Measurements from ENCODE around the gene RHOC. TPM values are rescaled to one million over a fixed set of nuclear protein-coding genes. Genes with fewer than 3 reads are reported as not detected.

The RHOC gene
- total and polyA plus RNA-seq, 3 experiments from 2014 or later = 20.3 to 53.2 (median 23.0) TPM

GRCh38 chr1:112692681-112693080 is 14.2 kb downstream of the RHOC start:
- Histone ChIP-seq H3K4me1 (ENCODE audit: insufficient read depth, low read length) (no peaks in the 10 kb centered on the region), H3K27me3 (ENCODE audit: insufficient read depth, low read length, poor library complexity, severe bottlenecking) (no peaks in the 10 kb centered on the region), H3K36me3 (ENCODE audit: insufficient read depth, low read length) (peaks cover 34% of the 10 kb centered on the region), H3K9me3 (ENCODE audit: low read length) (no peaks in the 10 kb centered on the region), H3K27ac (ENCODE audit: low read depth, low read length) (no peak overlapping the region), H3K4me3 (ENCODE audit: low read length) (no peak overlapping the region)
- H3K36me3 Mint-ChIP-seq = peaks cover 0 to 88% (median 22%) of the 10 kb centered on the region in 3 donors
- DNase-seq = no peak
- peak overlapping the region in 1 of 8 donors; percentile 8 for H3K27ac Mint-ChIP-seq
- no peaks in the 10 kb centered on the region for H3K9me3 Mint-ChIP-seq
- no peak overlapping the region for H3K4me3 Mint-ChIP-seq
- POLR2A ChIA-PET = no interaction called here
- CTCF ChIA-PET = interaction anchor here (0.7 to 2.3 kb wide), 3 partner anchors 10 to 194 kb away, joined by 3 to 5 read pairs (median 3); no protein-coding TSS in a partner anchor
- peaks cover 0 to 8% (median 5%) of the 10 kb centered on the region in 3 donors for H3K4me1 Mint-ChIP-seq
- no peaks in the 10 kb centered on the region for H3K27me3 Mint-ChIP-seq

GRCh38 chr1:112689842-112690237 is 17.1 kb downstream of the RHOC start:
- CTCF ChIA-PET = no interaction called here
- POLR2A ChIA-PET = no interaction called here
- peaks cover 27% of the 10 kb centered on the region for H3K36me3 ChIP-seq (ENCODE audit: insufficient read depth, low read length)

GRCh38 chr1:112689196-112689841 is 17.6 kb downstream of the RHOC start:
- CTCF ChIA-PET = no interaction called here
- DNase-seq = no peak
- no peaks in the 10 kb centered on the region for H3K4me1 ChIP-seq (ENCODE audit: insufficient read depth, low read length)

More at GRCh38 chr1:112689842-112690237, 17.1 kb downstream of the RHOC start:
- DNase-seq = no peak
- Histone ChIP-seq H3K27me3 (ENCODE audit: insufficient read depth, low read length, poor library complexity, severe bottlenecking) (no peaks in the 10 kb centered on the region), H3K27ac (ENCODE audit: low read depth, low read length) (no peak overlapping the region), H3K9me3 (ENCODE audit: low read length) (no peaks in the 10 kb centered on the region), H3K4me1 (ENCODE audit: insufficient read depth, low read length) (no peaks in the 10 kb centered on the region), H3K4me3 (ENCODE audit: low read length) (no peak overlapping the region)
- Mint-ChIP-seq H3K36me3 (peaks cover 0 to 66% (median 22%) of the 10 kb centered on the region in 3 donors), H3K27me3 (no peaks in the 10 kb centered on the region), H3K9me3 (no peaks in the 10 kb centered on the region), H3K4me3 (no peak overlapping the region), H3K4me1 (peaks cover 14 to 25% (median 14%) of the 10 kb centered on the region in 3 donors), H3K27ac (peak overlapping the region in 1 of 8 donors; percentile 56)

GRCh38 chr1:112688781-112689193 is 18.1 kb downstream of the RHOC start:
- Histone ChIP-seq H3K27ac (ENCODE audit: low read depth, low read length) (no peak overlapping the region), H3K36me3 (ENCODE audit: insufficient read depth, low read length) (peaks cover 27% of the 10 kb centered on the region), H3K27me3 (ENCODE audit: insufficient read depth, low read length, poor library complexity, severe bottlenecking) (no peaks in the 10 kb centered on the region), H3K4me3 (ENCODE audit: low read length) (no peak overlapping the region), H3K9me3 (ENCODE audit: low read length) (no peaks in the 10 kb centered on the region), H3K4me1 (ENCODE audit: insufficient read depth, low read length) (no peaks in the 10 kb centered on the region)
- POLR2A ChIA-PET = no interaction called here
- H3K27me3 Mint-ChIP-seq = no peaks in the 10 kb centered on the region
- H3K4me3 Mint-ChIP-seq = no peak overlapping the region
- H3K27ac Mint-ChIP-seq = peak overlapping the region in 3 of 8 donors; percentile 76 to 87 (median 77)
- CTCF ChIA-PET = no interaction called here
- H3K9me3 Mint-ChIP-seq = no peaks in the 10 kb centered on the region
- no peak for DNase-seq
- peaks cover 14 to 25% (median 14%) of the 10 kb centered on the region in 3 donors for H3K4me1 Mint-ChIP-seq
- H3K36me3 Mint-ChIP-seq = peaks cover 0 to 55% (median 22%) of the 10 kb centered on the region in 3 donors

More at GRCh38 chr1:112689196-112689841, 17.6 kb downstream of the RHOC start:
- peaks cover 14 to 25% (median 14%) of the 10 kb centered on the region in 3 donors for H3K4me1 Mint-ChIP-seq
- H3K36me3 Mint-ChIP-seq = peaks cover 0 to 60% (median 22%) of the 10 kb centered on the region in 3 donors
- Histone ChIP-seq H3K27me3 (ENCODE audit: insufficient read depth, low read length, poor library complexity, severe bottlenecking) (no peaks in the 10 kb centered on the region), H3K9me3 (ENCODE audit: low read length) (no peaks in the 10 kb centered on the region), H3K4me3 (ENCODE audit: low read length) (no peak overlapping the region), H3K36me3 (ENCODE audit: insufficient read depth, low read length) (peaks cover 27% of the 10 kb centered on the region), H3K27ac (ENCODE audit: low read depth, low read length) (no peak overlapping the region)
- peak overlapping the region in 1 of 8 donors; percentile 9 for H3K27ac Mint-ChIP-seq
- no peaks in the 10 kb centered on the region for H3K27me3 Mint-ChIP-seq
- no peak overlapping the region for H3K4me3 Mint-ChIP-seq
- H3K9me3 Mint-ChIP-seq = no peaks in the 10 kb centered on the region
- POLR2A ChIA-PET = no interaction called here

GRCh38 chr1:112687785-112688496 is 19.0 kb downstream of the RHOC start:
- peaks cover 25% of the 10 kb centered on the region for H3K36me3 ChIP-seq (ENCODE audit: insufficient read depth, low read length)

GRCh38 chr1:112687361-112687760 is 19.6 kb downstream of the RHOC start:
- Histone ChIP-seq H3K27me3 (ENCODE audit: insufficient read depth, low read length, poor library complexity, severe bottlenecking) (no peaks in the 10 kb centered on the region), H3K4me3 (ENCODE audit: low read length) (no peak overlapping the region), H3K27ac (ENCODE audit: low read depth, low read length) (no peak overlapping the region), H3K9me3 (ENCODE audit: low read length) (no peaks in the 10 kb centered on the region), H3K36me3 (ENCODE audit: insufficient read depth, low read length) (peaks cover 19% of the 10 kb centered on the region), H3K4me1 (ENCODE audit: insufficient read depth, low read length) (no peaks in the 10 kb centered on the region)
- peaks cover 14 to 27% (median 17%) of the 10 kb centered on the region in 3 donors for H3K4me1 Mint-ChIP-seq
- POLR2A ChIA-PET = no interaction called here
- DNase-seq = no peak
- peaks cover 0 to 49% (median 18%) of the 10 kb centered on the region in 3 donors for H3K36me3 Mint-ChIP-seq
- CTCF ChIA-PET = interaction anchor here (1.2 kb wide), 1 partner anchor 186 kb away, joined by 3 read pairs; no protein-coding TSS in a partner anchor
- H3K4me3 Mint-ChIP-seq = no peak overlapping the region
- H3K27me3 Mint-ChIP-seq = no peaks in the 10 kb centered on the region
- H3K9me3 Mint-ChIP-seq = no peaks in the 10 kb centered on the region
- peak overlapping the region in 3 of 8 donors; percentile 9 to 68 (median 25) for H3K27ac Mint-ChIP-seq

More at GRCh38 chr1:112687785-112688496, 19.0 kb downstream of the RHOC start:
- Mint-ChIP-seq H3K4me3 (no peak overlapping the region), H3K27ac (peak overlapping the region in 5 of 8 donors; percentile 9 to 87 (median 76)), H3K27me3 (no peaks in the 10 kb centered on the region), H3K4me1 (peaks cover 14 to 25% (median 14%) of the 10 kb centered on the region in 3 donors), H3K9me3 (no peaks in the 10 kb centered on the region), H3K36me3 (peaks cover 0 to 52% (median 23%) of the 10 kb centered on the region in 3 donors)
- no peak for DNase-seq
- Histone ChIP-seq H3K27me3 (ENCODE audit: insufficient read depth, low read length, poor library complexity, severe bottlenecking) (no peaks in the 10 kb centered on the region), H3K4me3 (ENCODE audit: low read length) (no peak overlapping the region), H3K4me1 (ENCODE audit: insufficient read depth, low read length) (no peaks in the 10 kb centered on the region), H3K9me3 (ENCODE audit: low read length) (no peaks in the 10 kb centered on the region), H3K27ac (ENCODE audit: low read depth, low read length) (no peak overlapping the region)
- ChIA-PET POLR2A (no interaction called here), CTCF (interaction anchor here (1.2 kb wide), 1 partner anchor 187 kb away, joined by 3 read pairs; no protein-coding TSS in a partner anchor)

GRCh38 chr1:112686835-112687234 is 20.1 kb downstream of the RHOC start:
- H3K27ac ChIP-seq (ENCODE audit: low read depth, low read length) = no peak overlapping the region
- POLR2A ChIA-PET = no interaction called here
- H3K36me3 ChIP-seq (ENCODE audit: insufficient read depth, low read length) = peaks cover 18% of the 10 kb centered on the region
- H3K4me1 ChIP-seq (ENCODE audit: insufficient read depth, low read length) = no peaks in the 10 kb centered on the region
- no peak overlapping the region for H3K4me3 ChIP-seq (ENCODE audit: low read length)
- Mint-ChIP-seq H3K27ac (peak overlapping the region in 5 of 8 donors; percentile 25 to 70 (median 51)), H3K36me3 (peaks cover 0 to 45% (median 13%) of the 10 kb centered on the region in 3 donors), H3K9me3 (no peaks in the 10 kb centered on the region), H3K4me3 (no peak overlapping the region), H3K4me1 (peaks cover 14 to 29% (median 18%) of the 10 kb centered on the region in 3 donors), H3K27me3 (no peaks in the 10 kb centered on the region)
- no peak for DNase-seq
- no peaks in the 10 kb centered on the region for H3K27me3 ChIP-seq (ENCODE audit: insufficient read depth, low read length, poor library complexity, severe bottlenecking)
- CTCF ChIA-PET = no interaction called here
- no peaks in the 10 kb centered on the region for H3K9me3 ChIP-seq (ENCODE audit: low read length)

- H3K36me3 ChIP-seq (ENCODE audit: insufficient read depth, low read length) = peaks cover 14% of the 10 kb centered on the region
- no peak overlapping the region for H3K27ac ChIP-seq (ENCODE audit: low read depth, low read length)
- Mint-ChIP-seq H3K27me3 (no peaks in the 10 kb centered on the region), H3K4me3 (no peak overlapping the region), H3K4me1 (peaks cover 14 to 29% (median 18%) of the 10 kb centered on the region in 3 donors), H3K9me3 (no peaks in the 10 kb centered on the region), H3K27ac (peak overlapping the region in 4 of 8 donors; percentile 15 to 68 (median 48)), H3K36me3 (peaks cover 0 to 41% (median 10%) of the 10 kb centered on the region in 3 donors)
- no peaks in the 10 kb centered on the region for H3K27me3 ChIP-seq (ENCODE audit: insufficient read depth, low read length, poor library complexity, severe bottlenecking)
- no peaks in the 10 kb centered on the region for H3K9me3 ChIP-seq (ENCODE audit: low read length)
- POLR2A ChIA-PET = no interaction called here
- no peak overlapping the region for H3K4me3 ChIP-seq (ENCODE audit: low read length)
- no peak for DNase-seq
- CTCF ChIA-PET = no interaction called here
- no peaks in the 10 kb centered on the region for H3K4me1 ChIP-seq (ENCODE audit: insufficient read depth, low read length)
Observed at GRCh38 chr1:112686417-112686816, 20.5 kb downstream of the RHOC start.

All from CD8-positive, alpha-beta memory T cell (primary cell).